Neural cell (in vitro differentiated cells): Measurements from ENCODE around the gene DDX24. TPM values are rescaled to one million over a fixed set of nuclear protein-coding genes. Genes with fewer than 3 reads are reported as not detected.

ENCODE experiments used
- H2AFZ ChIP-seq: fragments of 200-600, 300-800 bp; sonication (generic), shearing (Covaris generic); 2 replicates; pipeline ENCODE4 v1.6.0; 2014; ENCODE audit warnings: low read depth, mild to moderate bottlenecking, antibody characterized with exemption, low read length, moderate library complexity
- H3F3A ChIP-seq: fragments of 200-600 bp; shearing (Covaris generic); 2 replicates; pipeline ENCODE4 v1.6.1; 2016; ENCODE audit warnings: mild to moderate bottlenecking, moderate library complexity, mixed read lengths, antibody characterized with exemption, low read length; ENCODE audit not compliant: insufficient read depth, poor library complexity, severe bottlenecking
- H3K27ac ChIP-seq: fragments of 200-600, 300-800 bp; sonication (generic), shearing (Covaris generic); 2 replicates; pipeline ENCODE4 v1.5.1; 2014; ENCODE audit warnings: mild to moderate bottlenecking, low read length, moderate library complexity
- H3K27me3 ChIP-seq: fragments of 300-800, 200-600 bp; sonication (generic), shearing (Covaris generic); 2 replicates; pipeline ENCODE4 v1.6.0; 2014; ENCODE audit warnings: mild to moderate bottlenecking, low read depth, low read length, moderate library complexity; ENCODE audit not compliant: insufficient read depth
- H3K36me3 ChIP-seq: fragments of 300-800, 200-600 bp; sonication (generic), shearing (Covaris generic); 2 replicates; pipeline ENCODE4 v1.5.1; 2014; ENCODE audit warnings: mild to moderate bottlenecking, antibody characterized with exemption, low read length, moderate library complexity; ENCODE audit not compliant: insufficient read depth
- H3K4me2 ChIP-seq: fragments of 300-800, 200-600 bp; sonication (generic), shearing (Covaris generic); 2 replicates; pipeline ENCODE4 v1.6.0; 2014; ENCODE audit warnings: mild to moderate bottlenecking, low read length
- H3K4me3 ChIP-seq: fragments of 300-800, 200-600 bp; sonication (generic), shearing (Covaris generic); 2 replicates; pipeline ENCODE4 v1.5.1; 2014; ENCODE audit warnings: mild to moderate bottlenecking, low read length, moderate library complexity
- H3K79me2 ChIP-seq: fragments of 200-600 bp; shearing (Covaris generic); replicated peaks from 2 replicates; pipeline ENCODE4 v1.6.0; 2014; ENCODE audit warnings: mild to moderate bottlenecking, low read length, moderate library complexity; ENCODE audit not compliant: insufficient read depth
- H3K9ac ChIP-seq: fragments of 300-800, 200-600 bp; sonication (generic), shearing (Covaris generic); 2 replicates; pipeline ENCODE4 v1.6.1; 2016; ENCODE audit warnings: mild to moderate bottlenecking, low read length, mixed read lengths
- H3K9me2 ChIP-seq: fragments of 200-600 bp; shearing (Covaris generic); 2 replicates; pipeline ENCODE4 v1.6.1; 2016; ENCODE audit warnings: mild to moderate bottlenecking, low read length, mixed read lengths; ENCODE audit not compliant: insufficient read depth
- H3K9me3 ChIP-seq: fragments of 200-600, 300-800 bp; sonication (generic), shearing (Covaris generic); 2 replicates; pipeline ENCODE4 v1.6.1; 2016; ENCODE audit warnings: mild to moderate bottlenecking, mixed run types, low read length, moderate library complexity, mixed read lengths
- H4K20me1 ChIP-seq: fragments of 200-600 bp; shearing (Covaris generic); 2 replicates; pipeline ENCODE4 v1.6.1; 2016; ENCODE audit warnings: mild to moderate bottlenecking, mixed run types; ENCODE audit not compliant: insufficient read depth
- EP300 ChIP-seq: fragments of 450-650 bp; conservative IDR thresholded peaks from 2 replicates; pipeline ENCODE4 v1.6.1; 2014; ENCODE audit warnings: antibody characterized with exemption, mild to moderate bottlenecking, moderate library complexity; ENCODE audit not compliant: poor library complexity, severe bottlenecking
- EZH2 ChIP-seq: fragments of 200-600, 300-800 bp; shearing (Covaris generic), sonication (generic); IDR thresholded peaks from 2 replicates; pipeline ENCODE4 v1.6.1; 2014; ENCODE audit warnings: antibody characterized with exemption, low read length, borderline replicate concordance, mild to moderate bottlenecking; ENCODE audit not compliant: insufficient read depth, poor library complexity, severe bottlenecking
- MXI1 ChIP-seq: fragments of 450-650 bp; conservative IDR thresholded peaks from 2 replicates; pipeline ENCODE4 v1.6.1; 2014; ENCODE audit warnings: antibody characterized with exemption, mild to moderate bottlenecking; ENCODE audit not compliant: poor library complexity, severe bottlenecking
- POLR2AphosphoS5 ChIP-seq: IDR thresholded peaks from 2 replicates; pipeline ENCODE4 v1.6.1; 2012
- RAD21 ChIP-seq: fragments of 450-650 bp; conservative IDR thresholded peaks from 2 replicates; pipeline ENCODE4 v1.6.1; 2014; ENCODE audit warnings: antibody characterized with exemption, mild to moderate bottlenecking, moderate library complexity
- SMC3 ChIP-seq: fragments of 450-650 bp; conservative IDR thresholded peaks from 2 replicates; pipeline ENCODE4 v1.6.1; 2014; ENCODE audit warnings: antibody characterized with exemption, mild to moderate bottlenecking, moderate library complexity; ENCODE audit not compliant: poor library complexity
- TAF1 ChIP-seq: IDR thresholded peaks from 2 replicates; pipeline ENCODE4 v1.6.1; 2012; ENCODE audit warnings: low read depth
- polyA plus RNA-seq: library from polyadenylated mRNA; depleted of rRNA; stranded (reverse); fragments of >200 nt; gene quantifications from 2 replicates; pipeline ENCODE4 v1.2.3, GENCODE V29; 2014
- TF ChIP-seq, protein P1 (sequence below): fragments of 450-650 bp; IDR thresholded peaks from 2 replicates; pipeline ENCODE4 v1.5.1; 2014; ENCODE audit warnings: antibody characterized with exemption, mild to moderate bottlenecking, moderate library complexity; ENCODE audit not compliant: poor library complexity, severe bottlenecking
- TF ChIP-seq, protein P2 (sequence below): IDR thresholded peaks from 2 replicates; pipeline ENCODE4 v1.6.1; 2012; ENCODE audit warnings: borderline replicate concordance

Gene DDX24
- polyA plus RNA-seq, 1 donor from 2014 or later: 177 TPM

- Histone ChIP-seq H3F3A (no peaks in the 10 kb centered on the region), H2AFZ (no peak overlapping the region), H3K4me3 (no peak overlapping the region), H3K9ac (no peak overlapping the region), H4K20me1 (no peaks in the 10 kb centered on the region), H3K79me2 (no peaks in the 10 kb centered on the region), H3K9me3 (no peaks in the 10 kb centered on the region), H3K9me2 (no peaks in the 10 kb centered on the region), H3K27ac (no peak overlapping the region), H3K4me2 (no peak overlapping the region), H3K36me3 (no peaks in the 10 kb centered on the region), H3K27me3 (no peaks in the 10 kb centered on the region)
- TF ChIP-seq EP300 (no peak), RAD21 (no peak), TAF1 (no peak), EZH2 (no peak), POLR2AphosphoS5 (no peak), MXI1 (no peak), SMC3 (no peak)
- TF ChIP-seq, protein P1, sequence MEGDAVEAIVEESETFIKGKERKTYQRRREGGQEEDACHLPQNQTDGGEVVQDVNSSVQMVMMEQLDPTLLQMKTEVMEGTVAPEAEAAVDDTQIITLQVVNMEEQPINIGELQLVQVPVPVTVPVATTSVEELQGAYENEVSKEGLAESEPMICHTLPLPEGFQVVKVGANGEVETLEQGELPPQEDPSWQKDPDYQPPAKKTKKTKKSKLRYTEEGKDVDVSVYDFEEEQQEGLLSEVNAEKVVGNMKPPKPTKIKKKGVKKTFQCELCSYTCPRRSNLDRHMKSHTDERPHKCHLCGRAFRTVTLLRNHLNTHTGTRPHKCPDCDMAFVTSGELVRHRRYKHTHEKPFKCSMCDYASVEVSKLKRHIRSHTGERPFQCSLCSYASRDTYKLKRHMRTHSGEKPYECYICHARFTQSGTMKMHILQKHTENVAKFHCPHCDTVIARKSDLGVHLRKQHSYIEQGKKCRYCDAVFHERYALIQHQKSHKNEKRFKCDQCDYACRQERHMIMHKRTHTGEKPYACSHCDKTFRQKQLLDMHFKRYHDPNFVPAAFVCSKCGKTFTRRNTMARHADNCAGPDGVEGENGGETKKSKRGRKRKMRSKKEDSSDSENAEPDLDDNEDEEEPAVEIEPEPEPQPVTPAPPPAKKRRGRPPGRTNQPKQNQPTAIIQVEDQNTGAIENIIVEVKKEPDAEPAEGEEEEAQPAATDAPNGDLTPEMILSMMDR: no peak
- TF ChIP-seq, protein P2, sequence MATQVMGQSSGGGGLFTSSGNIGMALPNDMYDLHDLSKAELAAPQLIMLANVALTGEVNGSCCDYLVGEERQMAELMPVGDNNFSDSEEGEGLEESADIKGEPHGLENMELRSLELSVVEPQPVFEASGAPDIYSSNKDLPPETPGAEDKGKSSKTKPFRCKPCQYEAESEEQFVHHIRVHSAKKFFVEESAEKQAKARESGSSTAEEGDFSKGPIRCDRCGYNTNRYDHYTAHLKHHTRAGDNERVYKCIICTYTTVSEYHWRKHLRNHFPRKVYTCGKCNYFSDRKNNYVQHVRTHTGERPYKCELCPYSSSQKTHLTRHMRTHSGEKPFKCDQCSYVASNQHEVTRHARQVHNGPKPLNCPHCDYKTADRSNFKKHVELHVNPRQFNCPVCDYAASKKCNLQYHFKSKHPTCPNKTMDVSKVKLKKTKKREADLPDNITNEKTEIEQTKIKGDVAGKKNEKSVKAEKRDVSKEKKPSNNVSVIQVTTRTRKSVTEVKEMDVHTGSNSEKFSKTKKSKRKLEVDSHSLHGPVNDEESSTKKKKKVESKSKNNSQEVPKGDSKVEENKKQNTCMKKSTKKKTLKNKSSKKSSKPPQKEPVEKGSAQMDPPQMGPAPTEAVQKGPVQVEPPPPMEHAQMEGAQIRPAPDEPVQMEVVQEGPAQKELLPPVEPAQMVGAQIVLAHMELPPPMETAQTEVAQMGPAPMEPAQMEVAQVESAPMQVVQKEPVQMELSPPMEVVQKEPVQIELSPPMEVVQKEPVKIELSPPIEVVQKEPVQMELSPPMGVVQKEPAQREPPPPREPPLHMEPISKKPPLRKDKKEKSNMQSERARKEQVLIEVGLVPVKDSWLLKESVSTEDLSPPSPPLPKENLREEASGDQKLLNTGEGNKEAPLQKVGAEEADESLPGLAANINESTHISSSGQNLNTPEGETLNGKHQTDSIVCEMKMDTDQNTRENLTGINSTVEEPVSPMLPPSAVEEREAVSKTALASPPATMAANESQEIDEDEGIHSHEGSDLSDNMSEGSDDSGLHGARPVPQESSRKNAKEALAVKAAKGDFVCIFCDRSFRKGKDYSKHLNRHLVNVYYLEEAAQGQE: no peak
Measured at GRCh38 chr14:94127330-94127729, 46.3 kb upstream of the DDX24 start.

DNA sequence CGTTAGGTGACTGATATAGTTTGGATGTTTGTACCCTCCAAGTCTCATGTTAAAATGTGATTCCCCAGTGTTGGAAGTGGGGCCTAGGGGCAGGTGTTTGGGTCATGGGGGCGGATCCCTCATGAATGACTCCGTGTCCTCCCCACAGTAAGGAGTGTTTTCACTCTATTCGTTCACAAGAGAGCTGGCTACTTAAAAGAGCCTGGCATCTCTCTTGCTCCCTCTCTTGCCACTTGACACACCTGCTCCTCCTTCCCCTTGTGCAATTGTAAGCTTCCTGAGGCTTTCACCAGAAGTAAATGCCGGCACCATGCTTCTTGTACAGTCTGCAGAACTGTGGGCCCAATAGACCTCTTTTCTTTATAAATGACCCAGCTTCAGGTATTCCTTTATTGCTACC lies 45.8 kb upstream of the DDX24 start:
- TF ChIP-seq, protein P1: no peak
- no peak for TF ChIP-seq RAD21
- TF ChIP-seq, protein P2: no peak
- TF ChIP-seq POLR2AphosphoS5: no peak
- no peak for TF ChIP-seq EZH2
- TF ChIP-seq SMC3: no peak
- TF ChIP-seq MXI1: no peak
- TF ChIP-seq EP300: no peak
- no peak for TF ChIP-seq TAF1
- H3K79me2 ChIP-seq: no peaks in the 10 kb centered on the region

More for the DNA sequence above, 45.8 kb upstream of the DDX24 start:
- H3K27me3 ChIP-seq: no peaks in the 10 kb centered on the region
- H3K9ac ChIP-seq: no peak overlapping the region
- H3F3A ChIP-seq: no peaks in the 10 kb centered on the region
- H3K36me3 ChIP-seq: no peaks in the 10 kb centered on the region
- H2AFZ ChIP-seq: no peak overlapping the region
- no peaks in the 10 kb centered on the region for H4K20me1 ChIP-seq
- H3K27ac ChIP-seq: no peak overlapping the region
- H3K9me2 ChIP-seq: no peaks in the 10 kb centered on the region
- H3K9me3 ChIP-seq: no peaks in the 10 kb centered on the region
- no peak overlapping the region for H3K4me3 ChIP-seq
- H3K4me2 ChIP-seq: no peak overlapping the region
